PC-3 (cell line): Measurements from ENCODE around the gene SNU13.

ENCODE experiments used
- EZH2 ChIP-seq: fragments of 300-600 bp; sonication (generic); IDR thresholded peaks from one replicate; pipeline ENCODE4 v1.6.1; 2017; ENCODE audit warnings: antibody characterized with exemption, mild to moderate bottlenecking, low read length; ENCODE audit not compliant: unreplicated experiment
- EZH2phosphoT487 ChIP-seq: fragments of 300-600 bp; sonication (generic); IDR thresholded peaks from 2 replicates; pipeline ENCODE4 v1.6.1; 2018; ENCODE audit warnings: mild to moderate bottlenecking, antibody characterized with exemption, low read length, borderline replicate concordance
- TF ChIP-seq, protein P1 (sequence below): fragments of 300-600 bp; sonication (generic); conservative IDR thresholded peaks from 2 replicates; pipeline ENCODE4 v1.5.1; 2017; ENCODE audit warnings: antibody characterized with exemption, low read depth, mild to moderate bottlenecking, low read length

DNA sequence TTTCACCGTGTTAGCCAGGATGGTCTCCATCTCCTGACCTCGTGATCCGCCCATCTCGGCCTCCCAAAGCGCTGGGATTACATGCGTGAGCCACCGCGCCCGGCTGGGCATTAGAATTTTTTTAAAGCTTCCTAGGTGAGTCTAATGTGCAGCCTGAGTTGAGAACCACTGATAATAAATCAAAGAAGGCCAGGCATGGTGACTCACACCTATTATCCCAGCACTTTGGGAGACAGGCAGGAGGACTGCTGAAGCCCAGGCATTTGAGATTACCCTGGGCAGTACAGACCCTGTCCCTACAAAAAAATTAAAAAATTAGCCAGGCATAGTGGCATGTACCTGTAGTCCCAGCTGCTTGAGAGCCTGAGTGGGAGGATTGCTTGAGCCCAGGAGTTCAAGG is 24.3 kb upstream of the SNU13 start:
- TF ChIP-seq, protein P1, sequence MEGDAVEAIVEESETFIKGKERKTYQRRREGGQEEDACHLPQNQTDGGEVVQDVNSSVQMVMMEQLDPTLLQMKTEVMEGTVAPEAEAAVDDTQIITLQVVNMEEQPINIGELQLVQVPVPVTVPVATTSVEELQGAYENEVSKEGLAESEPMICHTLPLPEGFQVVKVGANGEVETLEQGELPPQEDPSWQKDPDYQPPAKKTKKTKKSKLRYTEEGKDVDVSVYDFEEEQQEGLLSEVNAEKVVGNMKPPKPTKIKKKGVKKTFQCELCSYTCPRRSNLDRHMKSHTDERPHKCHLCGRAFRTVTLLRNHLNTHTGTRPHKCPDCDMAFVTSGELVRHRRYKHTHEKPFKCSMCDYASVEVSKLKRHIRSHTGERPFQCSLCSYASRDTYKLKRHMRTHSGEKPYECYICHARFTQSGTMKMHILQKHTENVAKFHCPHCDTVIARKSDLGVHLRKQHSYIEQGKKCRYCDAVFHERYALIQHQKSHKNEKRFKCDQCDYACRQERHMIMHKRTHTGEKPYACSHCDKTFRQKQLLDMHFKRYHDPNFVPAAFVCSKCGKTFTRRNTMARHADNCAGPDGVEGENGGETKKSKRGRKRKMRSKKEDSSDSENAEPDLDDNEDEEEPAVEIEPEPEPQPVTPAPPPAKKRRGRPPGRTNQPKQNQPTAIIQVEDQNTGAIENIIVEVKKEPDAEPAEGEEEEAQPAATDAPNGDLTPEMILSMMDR, result no peak
- TF ChIP-seq EZH2phosphoT487 (no peak), EZH2 (no peak)
